HepG2 (cell line): Measurements from ENCODE around the gene MASP2. TPM values are rescaled to one million over a fixed set of nuclear protein-coding genes. Genes with fewer than 3 reads are reported as not detected.
A peak's percentile ranks its signal among the peaks of the same experiment; 100 is the strongest.

Experiments used
- ATAC-seq: fragments of 200-7000 bp; cut with Tn5 transposase; 3 replicates; pipeline ENCODE4 v1.9.1; 2020; ENCODE audit warnings: mild to moderate bottlenecking, moderate library complexity
- BruUV-seq: library from RNA; stranded (reverse); fragments of 400-500 nt; replicated peaks from 2 replicates; lab custom pipeline; 2021; lab: Mats Ljungman, UMichigan
- CTCF ChIA-PET: fragments of 300-600 bp; formaldehyde crosslinking; extraction: SDS; loops from one replicate; lab custom pipeline; 2021; ENCODE audit warnings: low total read pairs, inconsistent platforms, low intra/inter-chr PET ratio; lab: Yijun Ruan, JAX
- POLR2A ChIA-PET: fragments of 350-600 bp; sonication (Branson Sonifier 250); formaldehyde crosslinking; loops from one replicate; lab custom pipeline; 2020; ENCODE audit warnings: antibody characterized with exemption, inconsistent platforms; lab: Yijun Ruan, JAX
- DNase-seq: peaks from one replicate; pipeline ENCODE4 v3.0.0-alpha.2; 2015; ENCODE audit warnings: low spot score
- FAIRE-seq: peaks from 3 replicates; lab custom pipeline; 2011; peaks lifted over from hg19 to GRCh38; lab: Jason Lieb, UNC
- H2AFZ ChIP-seq: one replicate; pipeline ENCODE4 v1.6.1; 2011; ENCODE audit warnings: low read length, inconsistent platforms
- H3K27ac ChIP-seq: fragments of 300-600 bp; 3 replicates; pipeline ENCODE4 v1.8.0; 2011; ENCODE audit warnings: mixed run types, mild to moderate bottlenecking, mixed read lengths, low read length, inconsistent platforms; ENCODE audit not compliant: insufficient read depth; ENCODE audit errors: extremely low read length
- H3K27me3 ChIP-seq, 2 experiments: fragments of 200-600 bp in 1 of 2; 2 replicates in 1 of 2; 3 replicates in 1 of 2; pipeline versions ENCODE4 v1.6.0 to v1.8.0; 2011; ENCODE audit warnings: low read length in 2 of 2, mild to moderate bottlenecking in 2 of 2, moderate library complexity in 2 of 2, inconsistent platforms in 1 of 2; ENCODE audit not compliant: insufficient read depth in 2 of 2, control insufficient read depth in 1 of 2
- H3K36me3 ChIP-seq, 2 experiments: fragments of 200-600 bp in 1 of 2; replicated peaks in 1 of 2; 2 replicates in 1 of 2; 3 replicates in 1 of 2; pipeline versions ENCODE4 v1.5.1 to v1.8.0; 2011; ENCODE audit warnings: low read length in 2 of 2, inconsistent platforms in 1 of 2; ENCODE audit not compliant: insufficient read depth in 2 of 2, control insufficient read depth in 1 of 2
- H3K4me1 ChIP-seq: 2 replicates; pipeline ENCODE4 v1.5.1; 2012; ENCODE audit warnings: low read length, inconsistent platforms; ENCODE audit not compliant: insufficient read depth
- H3K4me2 ChIP-seq: 2 replicates; pipeline ENCODE4 v1.6.0; 2011; ENCODE audit warnings: low read depth, low read length, inconsistent platforms
- H3K4me3 ChIP-seq, 3 experiments: fragments of 200-600 bp in 1 of 3; sonication (generic), shearing (Covaris generic) in 1 of 3; replicated peaks in 1 of 3; 2 replicates each; pipeline ENCODE4 v1.5.1; 2011 to 2016; ENCODE audit warnings: low read length in 3 of 3, inconsistent platforms in 2 of 3, low read depth in 2 of 3, mild to moderate bottlenecking in 2 of 3, control low read depth in 1 of 3, mixed read lengths in 1 of 3; ENCODE audit not compliant: insufficient read depth in 1 of 3
- H3K79me2 ChIP-seq: one replicate; pipeline ENCODE4 v1.6.1; 2011; ENCODE audit warnings: low read length, inconsistent platforms; ENCODE audit not compliant: insufficient read depth
- H3K9ac ChIP-seq: 2 replicates; pipeline ENCODE4 v1.6.0; 2011; ENCODE audit warnings: mild to moderate bottlenecking, low read depth, low read length, inconsistent platforms; ENCODE audit not compliant: insufficient read depth
- H3K9me3 ChIP-seq: 2 replicates; pipeline ENCODE4 v1.5.1; 2012; ENCODE audit warnings: mild to moderate bottlenecking, low read length
- H4K20me1 ChIP-seq: 2 replicates; pipeline ENCODE4 v1.6.0; 2011; ENCODE audit warnings: inconsistent platforms, mild to moderate bottlenecking, low read length, moderate library complexity; ENCODE audit not compliant: insufficient read depth
- KDM2A ChIP-seq: sonication (generic); formaldehyde crosslinking; IDR thresholded peaks from 2 replicates; pipeline ENCODE4 v1.4.0; 2020; ENCODE audit warnings: low read depth, missing genetic modification reagents, borderline replicate concordance
- PAF1 ChIP-seq: IDR thresholded peaks from 2 replicates; pipeline ENCODE4 v1.6.1; 2016; ENCODE audit warnings: missing genetic modification reagents, missing compliant biosample characterization
- POLR2AphosphoS2 ChIP-seq: IDR thresholded peaks from 2 replicates; pipeline ENCODE4 v1.6.1; 2011; ENCODE audit warnings: low read depth, low read length, improper control_type of control experiment
- POLR2AphosphoS5 ChIP-seq: IDR thresholded peaks from 2 replicates; pipeline ENCODE4 v1.6.1; 2012; ENCODE audit warnings: low read depth, low read length
- RBM22 ChIP-seq: fragments of 200-400 bp; formaldehyde crosslinking; optimal IDR thresholded peaks from 2 replicates; pipeline ENCODE3; 2017; ENCODE audit warnings: mild to moderate bottlenecking, low read length, moderate library complexity
- SALL2 ChIP-seq: sonication (generic); formaldehyde crosslinking; IDR thresholded peaks from 2 replicates; pipeline ENCODE4 v1.8.1; 2023; ENCODE audit warnings: mild to moderate bottlenecking, missing genetic modification reagents, inconsistent platforms
- ZNF232 ChIP-seq: sonication (generic); formaldehyde crosslinking; IDR thresholded peaks from 2 replicates; pipeline ENCODE4 v1.4.0; 2020; ENCODE audit warnings: missing genetic modification reagents, borderline replicate concordance
- WGBS: methylation state at CpG from one replicate; pipeline ENCODE4 v1.1.6; 2017; ENCODE audit warnings: low lambda C conversion rate; 5-methylcytosine and 5-hydroxymethylcytosine counted together
- in situ Hi-C: cut with HindIII; loops from 2 replicates; pipeline ENCODE4 v1.10.0; 2017; ENCODE audit warnings: low pct_unique_long_range_greater_than_20kb; ENCODE audit not compliant: extremely low pct_ligation_motif_present
- intact Hi-C: fragments of 100-400 bp; cut with micrococcal nuclease; formaldehyde crosslinking; loops from one replicate; pipeline ENCODE4 v1.10.0; 2022; ENCODE audit not compliant: unreplicated experiment
- polyA plus RNA-seq, 8 experiments: library from polyadenylated mRNA; depleted of rRNA in 3 of 8; stranded (reverse) in 7 of 8; unstranded in 1 of 8; fragments of >200 nt; fragmentation: Illumina TruSeq in 4 of 8; extraction: Trizol in 4 of 8; gene quantifications; 2 replicates each; pipeline versions ENCODE4 v1.2.1 to v1.2.3, GENCODE V29; 2011 to 2016; ENCODE audit warnings: low read depth in 4 of 8, missing spikeins in 1 of 8, mixed read lengths in 1 of 8; ENCODE audit not compliant: insufficient read depth in 1 of 8
- total RNA-seq, 5 experiments: library from RNA; depleted of rRNA; stranded (reverse); fragments of >200 nt; fragmentation: Illumina TruSeq; extraction: Trizol; gene quantifications; 2 replicates each; pipeline ENCODE4 v1.2.3, GENCODE V29; 2016; ENCODE audit warnings: low read depth in 1 of 5
- TF ChIP-seq, protein P1 (sequence below): sonication (generic); formaldehyde crosslinking; IDR thresholded peaks from 2 replicates; pipeline ENCODE4 v1.5.1; 2020; ENCODE audit warnings: mild to moderate bottlenecking, missing genetic modification reagents, borderline replicate concordance

Gene MASP2
- total and polyA plus RNA-seq, 2 of the 13 experiments (the other 11 are each of a cell fraction or from before 2014, with no cell fraction given), result 7.1 to 11.8 TPM

- DNase-seq (no peak), ATAC-seq (no peak; the same call in 2 of the 3 replicates), FAIRE-seq (no peak)
- no peaks in the 10 kb centered on the region for H3K79me2 ChIP-seq
- H2AFZ ChIP-seq, result no peak overlapping the region
- in situ Hi-C loops, result loop anchor here (25.0 kb wide), 1 partner anchor 606 kb away; no protein-coding TSS in a partner anchor
- TF ChIP-seq POLR2AphosphoS2, result peak; percentile 57
- peak; percentile 19; the same call in 1 of the 2 replicates for TF ChIP-seq KDM2A
- peak; percentile 37; the same call in 1 of the 2 replicates for TF ChIP-seq POLR2AphosphoS5
- no peak for TF ChIP-seq ZNF232 (CRISPR knock-in tag)
- TF ChIP-seq RBM22, result peak; percentile 81
- TF ChIP-seq PAF1 (CRISPR knock-in tag), result peak; percentile 49; the same call in 1 of the 2 replicates
- TF ChIP-seq SALL2 (CRISPR knock-in tag), result no peak
- no peak overlapping the region for H3K9ac ChIP-seq
- H4K20me1 ChIP-seq, result no peaks in the 10 kb centered on the region
- peaks cover 0 to 8% of the 10 kb centered on the region in 2 experiments; a peak in 1 of 5 replicates for H3K36me3 ChIP-seq
- no peaks in the 10 kb centered on the region for H3K9me3 ChIP-seq
- no peak overlapping the region for H3K27ac ChIP-seq
- intact Hi-C loops, result no loop called here
- no peaks in the 10 kb centered on the region for H3K4me1 ChIP-seq
- no peaks in the 10 kb centered on the region for H3K27me3 ChIP-seq
- CTCF ChIA-PET, result no interaction called here
- no peak overlapping the region for H3K4me3 ChIP-seq
- WGBS, result 96% methylated on average over 9 of the region's 9 CpGs
- BruUV-seq, result no TSS peak
- no peak overlapping the region for H3K4me2 ChIP-seq
- POLR2A ChIA-PET, result interaction anchor here (1.2 kb wide), 1 partner anchor 9 kb away, joined by 3 read pairs; no protein-coding TSS in a partner anchor
These were observed 16.2 kb downstream of the MASP2 start for GRCh38 chr1:11030865-11031264.

DNA sequence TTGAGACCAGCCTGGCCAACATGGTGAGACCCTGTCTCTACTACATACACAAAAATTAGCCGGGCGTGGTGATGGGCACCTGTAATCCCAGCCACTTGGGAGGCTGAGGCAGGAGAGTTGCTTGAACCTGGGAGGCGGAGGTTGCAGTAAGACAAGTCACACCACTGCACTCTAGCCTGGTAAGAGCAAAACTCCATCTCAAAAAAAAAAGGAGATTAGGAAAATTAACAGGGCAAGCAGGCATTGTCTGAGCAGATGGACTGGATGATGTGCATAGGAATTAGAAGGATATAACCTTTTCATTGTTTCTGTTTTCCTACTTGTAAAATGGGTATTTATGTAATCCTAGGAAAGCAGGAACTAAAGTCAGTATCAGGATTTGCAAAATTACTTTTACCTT is 19.0 kb downstream of the MASP2 start:
- no peak overlapping the region for H3K4me3 ChIP-seq
- no peaks in the 10 kb centered on the region for H3K9me3 ChIP-seq
- FAIRE-seq (no peak), ATAC-seq (no peak), DNase-seq (no peak)
- no peak overlapping the region for H3K27ac ChIP-seq
- in situ Hi-C loops, result loop anchor here (25.0 kb wide), 1 partner anchor 609 kb away; no protein-coding TSS in a partner anchor
- H3K4me2 ChIP-seq, result no peak overlapping the region
- ChIA-PET POLR2A (no interaction called here), CTCF (no interaction called here)
- peaks cover 4 to 32% of the 10 kb centered on the region in 2 experiments; a peak in 4 of 5 replicates for H3K36me3 ChIP-seq
- no peak overlapping the region for H3K9ac ChIP-seq
- H3K27me3 ChIP-seq, result no peaks in the 10 kb centered on the region
- intact Hi-C loops, result no loop called here
- no peaks in the 10 kb centered on the region for H3K4me1 ChIP-seq
- 95% methylated on average over 3 of the region's 3 CpGs for WGBS
- BruUV-seq, result no TSS peak
- TF ChIP-seq, protein P1, sequence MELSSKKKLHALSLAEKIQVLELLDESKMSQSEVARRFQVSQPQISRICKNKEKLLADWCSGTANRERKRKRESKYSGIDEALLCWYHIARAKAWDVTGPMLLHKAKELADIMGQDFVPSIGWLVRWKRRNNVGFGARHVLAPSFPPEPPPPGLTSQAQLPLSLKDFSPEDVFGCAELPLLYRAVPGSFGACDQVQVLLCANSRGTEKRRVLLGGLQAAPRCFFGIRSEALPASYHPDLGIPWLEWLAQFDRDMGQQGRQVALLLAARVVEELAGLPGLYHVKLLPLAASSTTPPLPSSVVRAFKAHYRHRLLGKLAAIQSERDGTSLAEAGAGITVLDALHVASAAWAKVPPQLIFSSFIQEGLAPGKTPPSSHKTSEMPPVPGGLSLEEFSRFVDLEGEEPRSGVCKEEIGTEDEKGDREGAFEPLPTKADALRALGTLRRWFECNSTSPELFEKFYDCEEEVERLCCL (CRISPR knock-in tag), result no peak
- TF ChIP-seq RBM22, result peak; percentile 58
- H4K20me1 ChIP-seq, result no peaks in the 10 kb centered on the region; the same call in 1 of the 2 replicates
- H2AFZ ChIP-seq, result no peak overlapping the region
- H3K79me2 ChIP-seq, result no peaks in the 10 kb centered on the region
